HG02610 (cell line): ENCODE measurements around the gene SRL.
A peak's percentile ranks its signal among the peaks of the same experiment; 100 is the strongest.
"Not testable (repeated sequence)": the region's sequence is repeated elsewhere in the genome, so short reads cannot be mapped to it uniquely, and the experiment has no call there.

Experiments
- ATAC-seq: cut with Tn5 transposase; IDR thresholded peaks from one replicate; pipeline ENCODE4 v1.9.1; 2021; ENCODE audit warnings: mild to moderate bottlenecking, moderate library complexity; ENCODE audit not compliant: unreplicated experiment

The SRL gene

DNA sequence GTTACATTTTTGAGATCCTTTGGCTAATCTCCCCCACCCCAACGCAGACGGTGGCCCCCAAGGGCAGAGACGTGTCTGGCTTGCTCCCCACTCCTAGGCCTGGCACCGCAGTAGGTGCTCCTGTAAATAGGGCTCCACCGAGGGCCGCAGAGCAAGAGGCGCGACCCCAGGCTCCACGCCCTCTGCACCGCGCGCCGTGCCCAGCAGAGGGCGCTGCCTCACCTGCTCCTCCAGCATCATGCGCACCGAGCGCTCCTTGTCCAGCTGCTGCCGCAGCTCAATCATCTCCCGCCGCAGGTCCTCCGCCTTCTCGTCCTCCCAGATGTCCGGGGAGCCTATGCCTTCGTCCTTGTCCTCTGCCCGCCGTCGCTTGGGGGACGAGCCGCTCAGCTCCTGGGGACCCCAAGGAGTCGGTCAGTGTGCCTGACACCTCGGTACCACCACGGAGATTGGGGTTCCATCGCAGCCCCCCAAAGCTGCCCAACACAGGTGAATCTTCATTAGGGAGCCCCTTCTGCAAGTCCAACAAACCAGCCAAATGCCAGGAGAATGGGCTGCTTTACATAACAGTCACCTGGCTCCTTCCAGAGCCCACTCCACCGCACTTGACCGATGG, 19.8 kb upstream of the SRL start:
- no peak for ATAC-seq

DNA sequence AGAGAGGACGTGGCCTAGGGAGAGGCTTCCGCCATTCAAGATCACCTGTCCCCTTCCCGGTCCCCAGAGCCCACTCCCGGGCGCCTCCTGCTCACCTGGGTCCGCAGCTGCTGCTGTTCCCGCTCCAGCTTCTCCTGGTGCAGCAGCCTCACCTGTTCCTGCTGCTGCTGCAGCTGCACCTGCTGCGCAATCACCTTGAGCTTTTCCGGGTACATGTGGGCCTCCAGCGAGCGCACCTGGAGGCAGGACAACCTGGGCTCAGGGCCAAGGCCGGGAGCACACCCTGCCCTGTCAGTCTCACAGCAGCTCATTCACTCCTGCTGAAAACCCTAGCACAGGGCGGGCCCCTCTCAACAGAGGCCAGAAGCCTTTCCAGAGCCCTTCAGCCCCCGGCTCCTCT, 18.5 kb upstream of the SRL start:
- ATAC-seq: no peak

DNA sequence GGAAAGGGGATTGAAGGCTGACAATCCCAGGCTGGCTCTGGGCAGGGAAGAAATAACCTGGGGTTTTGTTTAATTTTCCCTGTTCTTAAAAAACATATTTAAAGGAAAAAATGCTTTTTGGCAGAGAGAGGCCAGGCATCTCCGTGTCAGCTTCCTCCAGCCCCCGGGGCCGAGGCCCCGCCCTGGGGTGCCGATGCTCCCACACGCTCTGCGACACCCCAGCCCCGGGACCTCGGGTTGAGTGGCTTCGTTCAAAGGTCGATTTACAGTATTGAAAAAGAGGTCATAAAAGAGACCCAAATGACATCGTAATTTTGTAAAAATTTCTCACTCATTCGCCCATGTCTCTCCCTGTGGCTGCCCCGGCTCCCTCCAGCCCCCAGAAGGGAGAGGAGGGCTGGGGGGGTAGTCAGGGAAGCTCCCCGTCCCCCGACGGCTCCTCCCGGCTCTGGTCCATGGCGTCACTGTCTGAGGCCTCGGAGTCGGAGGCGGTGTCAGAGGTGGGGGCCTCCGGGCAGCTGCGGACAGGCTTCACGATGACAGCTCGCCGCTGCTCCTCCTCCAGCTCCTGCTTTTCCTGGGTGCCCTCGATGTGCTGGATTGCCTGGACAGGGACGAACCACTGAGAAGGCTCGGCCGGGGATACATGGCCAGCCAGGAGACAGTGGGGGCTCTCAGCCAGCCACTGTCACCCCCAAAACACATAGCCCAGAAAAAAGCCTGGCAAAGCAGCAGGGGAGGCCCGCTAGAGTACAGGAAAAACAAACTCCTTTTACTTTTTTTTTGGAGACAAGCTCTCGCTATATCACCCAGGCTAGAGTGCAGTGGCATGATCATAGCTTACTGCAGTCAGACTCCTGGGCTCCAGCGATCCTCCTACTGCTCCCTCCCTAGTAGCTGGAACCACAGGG, 16.0 kb upstream of the SRL start:
- ATAC-seq: no peak

DNA sequence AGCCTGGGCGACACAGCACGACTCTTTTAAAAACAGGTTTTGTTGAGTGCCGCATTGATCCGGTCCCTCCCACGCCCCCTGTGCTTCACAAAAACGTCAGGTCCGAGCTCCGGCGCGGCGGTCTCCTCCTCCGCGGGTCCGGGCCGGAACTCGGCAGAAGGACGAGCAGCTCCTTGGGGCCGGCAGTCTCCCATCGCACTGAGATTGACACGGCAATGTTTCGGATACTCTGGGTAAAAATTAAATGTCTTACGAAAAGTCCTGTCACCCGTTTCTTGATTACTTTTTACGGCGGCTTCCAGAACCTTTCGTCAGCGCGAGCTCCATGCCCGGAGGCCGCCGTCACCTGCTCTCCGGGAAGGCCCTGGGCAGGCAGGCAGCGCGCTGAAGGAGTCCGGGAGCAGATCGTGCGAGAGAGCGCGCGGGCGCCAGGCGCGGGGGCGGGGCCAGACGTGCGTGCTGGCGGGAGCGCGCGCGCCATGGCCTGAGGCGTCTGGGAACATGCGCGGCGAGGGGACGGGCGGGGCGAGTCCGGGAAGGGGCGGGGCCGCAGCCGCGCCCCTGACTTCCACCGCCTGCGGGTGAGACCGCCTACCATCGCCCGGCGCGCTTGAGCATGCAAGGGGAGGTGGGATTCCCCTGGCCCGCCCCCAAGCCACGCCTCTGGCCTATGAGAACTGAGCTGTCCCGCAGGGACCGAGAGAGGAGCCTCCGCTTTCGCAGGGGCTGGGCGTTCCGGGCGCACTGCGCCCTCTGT, 11.7 kb upstream of the SRL start:
- ATAC-seq: peak; percentile 95

DNA sequence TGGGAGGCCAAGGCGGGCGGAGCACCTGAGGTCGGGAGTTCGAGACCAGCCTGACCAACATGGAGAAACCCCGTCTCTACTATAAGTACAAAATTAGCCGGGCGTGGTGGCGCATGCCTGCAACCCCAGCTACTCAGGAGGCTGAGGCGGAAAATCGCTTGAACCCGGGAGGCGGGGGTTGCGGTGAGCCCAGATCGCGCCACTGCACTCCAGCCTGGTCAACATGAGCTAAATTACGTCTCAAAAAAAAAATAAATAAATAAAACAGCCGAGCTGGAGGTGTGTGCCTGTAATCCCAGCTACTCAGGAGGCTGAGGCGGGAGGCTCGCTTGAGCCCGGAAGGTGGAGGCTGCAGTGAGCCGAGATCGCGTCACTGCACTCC, 11.1 kb upstream of the SRL start:
- not testable (repeated sequence) for ATAC-seq

DNA sequence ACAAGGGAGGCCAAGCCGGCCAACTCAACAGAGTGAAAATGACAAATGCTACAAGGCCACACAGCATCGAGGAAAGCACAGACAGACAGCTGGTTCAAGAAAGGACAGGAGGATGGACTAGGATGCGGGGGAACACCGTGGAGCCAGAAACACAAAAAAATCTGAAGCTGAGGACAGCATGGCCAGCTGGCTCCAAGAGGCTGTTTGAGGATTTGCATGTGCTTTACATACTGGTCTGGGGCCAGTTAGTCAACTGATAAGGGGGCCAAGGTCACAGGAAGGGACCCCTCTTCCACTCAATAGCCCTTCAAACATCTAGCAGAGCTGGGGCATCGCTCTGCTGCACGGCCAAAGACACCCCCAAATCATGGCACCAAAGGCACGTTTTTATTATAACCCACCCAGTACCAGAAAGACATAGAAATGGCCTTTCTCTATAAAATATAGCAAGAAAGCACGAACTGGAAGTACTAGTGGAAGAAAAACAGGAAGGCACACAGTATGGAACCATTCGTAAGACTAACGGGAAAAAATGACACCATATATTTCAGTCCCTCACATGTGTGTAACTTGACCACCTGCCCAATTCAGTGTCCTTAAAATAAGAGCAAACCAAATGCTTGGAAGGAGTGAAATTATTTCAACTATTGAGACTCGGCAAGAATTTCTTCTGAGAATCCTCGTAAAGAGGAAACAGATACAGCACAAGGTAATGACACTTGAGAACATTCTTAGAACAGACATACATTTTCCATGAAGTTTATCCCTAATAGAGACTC, 7.8 kb upstream of the SRL start:
- ATAC-seq: no peak

DNA sequence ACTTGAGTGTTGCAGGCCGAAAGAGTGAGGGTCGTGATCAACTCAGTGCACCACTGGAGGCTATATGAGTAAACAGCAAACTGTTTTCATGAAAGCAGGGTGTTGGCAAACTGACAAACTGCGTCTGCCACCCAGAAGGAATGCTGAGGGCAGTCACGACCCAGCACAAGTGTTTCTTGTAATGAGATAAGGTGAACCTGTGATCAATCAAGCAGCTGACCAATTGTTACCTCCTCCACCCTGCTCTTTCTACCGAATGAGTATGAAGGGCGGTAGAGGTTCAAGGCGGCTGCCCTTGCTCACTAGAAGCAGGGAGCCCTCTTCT, 5.5 kb upstream of the SRL start:
- no peak for ATAC-seq

DNA sequence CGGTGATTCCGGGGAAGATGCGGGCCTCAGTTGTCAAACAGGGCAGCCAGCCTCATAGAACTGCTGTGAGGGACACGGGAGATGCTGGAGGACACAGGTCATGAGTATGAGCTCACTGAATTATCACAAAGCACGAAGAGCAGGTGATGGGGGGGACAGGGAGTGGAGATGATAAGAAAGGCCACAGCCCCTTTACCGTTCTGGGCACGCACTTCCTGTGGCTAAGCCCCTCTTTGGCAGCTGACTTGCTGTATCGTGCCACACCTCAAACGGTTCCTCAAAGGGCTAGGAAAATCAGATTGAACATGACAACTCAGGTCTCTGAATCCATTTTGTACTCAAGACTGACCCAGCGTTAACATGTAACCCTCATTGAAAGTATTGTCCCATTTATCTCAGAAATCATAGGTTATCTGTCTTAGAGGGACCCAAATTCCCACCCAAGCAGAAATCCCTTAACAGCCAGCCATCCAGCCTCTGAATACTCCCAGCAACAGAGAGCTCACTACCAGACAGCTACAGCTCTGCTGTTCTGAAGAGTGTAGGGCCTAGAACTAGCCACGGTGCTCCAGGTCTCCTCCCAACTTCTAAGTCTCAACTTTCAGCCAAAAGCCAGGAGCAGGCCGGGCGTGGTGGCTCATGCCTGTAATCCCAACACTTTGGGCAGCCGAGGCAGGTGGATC, 5.0 kb upstream of the SRL start:
- ATAC-seq: no peak

DNA sequence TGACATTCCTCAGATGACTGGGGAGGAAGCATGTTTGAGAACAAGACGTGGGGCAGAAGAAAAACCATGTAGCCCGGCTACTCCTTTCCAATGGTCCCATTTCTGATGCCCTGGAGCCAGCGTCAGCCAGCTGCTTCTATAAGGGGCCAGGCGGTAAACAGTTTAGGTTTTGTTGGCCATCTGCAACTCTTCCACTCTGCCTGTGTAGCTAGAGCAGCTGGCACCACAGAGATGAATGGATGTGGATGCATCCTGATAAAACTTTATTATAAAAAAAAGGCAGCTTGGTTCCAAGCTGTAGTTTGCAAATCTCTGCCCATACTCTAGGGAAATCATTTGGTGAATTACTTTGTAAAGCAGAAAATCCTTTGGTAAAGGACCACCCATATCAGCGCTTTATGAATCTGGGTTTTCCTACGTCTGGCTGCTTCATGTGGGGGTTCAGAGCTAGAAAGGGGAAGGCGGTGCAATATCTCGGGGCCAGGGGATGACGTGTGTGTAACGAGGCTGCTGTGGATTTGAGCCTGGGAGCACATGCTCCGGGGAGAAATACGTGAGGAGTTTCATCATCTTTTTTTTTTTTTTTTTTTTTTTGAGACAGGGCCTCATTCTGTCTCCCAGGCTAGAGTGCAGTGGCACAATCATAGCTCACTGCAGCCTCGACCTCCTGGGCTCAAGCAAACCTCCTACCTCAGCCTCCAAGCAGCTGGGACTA, 3.4 kb upstream of the SRL start:
- ATAC-seq: no peak

DNA sequence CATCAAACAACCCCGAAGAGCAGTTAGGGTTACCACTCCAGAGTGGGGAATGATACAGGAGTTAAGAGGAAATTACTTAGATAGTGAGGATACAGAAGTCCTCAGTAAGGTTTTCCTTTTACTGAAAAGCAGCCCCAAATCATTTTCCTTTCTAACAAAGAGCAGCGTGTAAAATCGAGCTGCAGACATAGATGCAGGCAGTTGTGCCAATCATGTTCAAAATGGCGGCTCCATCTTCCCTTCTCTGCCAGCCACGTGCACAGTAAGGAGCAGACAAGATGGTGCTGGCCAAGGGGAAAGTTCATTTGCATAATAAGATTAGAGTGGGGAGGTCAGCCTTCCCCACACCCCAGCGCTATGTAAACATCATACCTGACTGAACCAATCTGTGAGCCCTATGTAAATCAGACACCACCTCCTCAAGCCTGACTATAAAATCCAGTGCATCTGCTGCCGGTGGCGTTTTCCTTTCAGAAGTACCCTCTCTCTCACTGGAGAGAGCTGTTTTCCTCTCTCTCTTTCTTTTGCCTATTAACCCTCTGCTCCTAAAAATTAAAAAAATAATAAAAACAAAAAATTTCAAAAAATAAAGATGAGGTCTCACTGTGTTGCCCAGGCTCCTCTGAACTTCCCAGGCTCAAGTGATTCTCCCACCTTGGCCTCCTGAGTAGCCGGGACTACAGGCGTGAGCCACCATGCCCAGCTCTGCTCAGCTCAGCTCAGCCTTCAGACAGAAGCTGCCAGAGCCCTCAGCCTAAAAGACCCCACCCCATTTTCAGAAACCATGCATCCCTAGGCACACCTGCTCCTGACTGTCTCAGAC, 2.6 kb upstream of the SRL start:
- no peak for ATAC-seq

DNA sequence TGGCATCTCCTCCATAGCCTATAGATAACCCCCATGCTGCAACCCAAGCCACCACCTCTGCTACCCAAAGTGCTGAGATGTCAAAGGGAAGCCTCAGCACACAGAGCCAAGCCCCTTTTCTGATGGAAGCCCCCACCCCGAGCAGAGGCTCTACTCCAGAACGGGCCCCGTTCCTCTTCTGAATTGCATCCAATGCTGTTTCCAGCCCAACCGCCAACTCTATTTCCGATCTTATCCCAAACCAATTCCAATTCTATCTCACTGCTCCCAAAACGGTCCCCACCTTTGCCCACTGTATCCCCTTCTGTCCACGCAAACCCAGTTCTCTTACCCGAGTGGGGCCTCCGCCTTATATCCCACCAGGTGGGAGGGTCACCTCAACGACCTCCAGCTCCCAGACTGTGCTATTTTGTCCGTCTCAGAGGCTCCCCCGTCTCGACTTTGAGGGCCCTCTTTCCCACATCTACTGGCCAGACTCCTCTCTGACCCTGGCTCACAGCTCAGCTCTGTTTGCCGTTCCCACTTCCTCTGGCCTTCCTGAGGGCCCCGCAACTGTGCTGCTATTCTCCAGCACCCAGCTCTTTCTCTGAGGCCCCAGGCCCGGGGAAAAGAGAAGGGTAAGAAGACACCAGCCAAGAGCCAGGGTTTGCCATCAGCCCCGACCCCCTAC, 487 bp downstream of the SRL start:
- ATAC-seq: no peak

DNA sequence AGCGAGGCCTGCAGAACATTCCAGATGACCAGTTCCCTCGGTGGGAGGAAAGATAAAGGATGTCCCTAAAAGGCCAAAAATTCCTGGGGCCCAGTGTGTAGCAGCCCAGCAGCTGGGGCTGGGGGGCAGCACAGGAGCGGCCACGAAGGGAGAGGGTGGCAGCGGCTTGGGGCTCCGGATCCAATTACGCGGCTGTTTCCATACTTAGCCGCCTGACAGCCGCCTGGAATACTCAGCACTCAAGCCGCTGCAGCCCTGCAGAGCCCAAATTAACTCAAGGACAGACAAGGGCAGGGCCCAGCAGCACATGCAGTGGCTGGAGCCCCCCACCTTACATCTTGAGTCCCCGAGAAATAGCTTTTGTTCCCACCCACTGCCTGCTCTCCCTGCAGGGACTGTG, 1.3 kb downstream of the SRL start:
- ATAC-seq: no peak

DNA sequence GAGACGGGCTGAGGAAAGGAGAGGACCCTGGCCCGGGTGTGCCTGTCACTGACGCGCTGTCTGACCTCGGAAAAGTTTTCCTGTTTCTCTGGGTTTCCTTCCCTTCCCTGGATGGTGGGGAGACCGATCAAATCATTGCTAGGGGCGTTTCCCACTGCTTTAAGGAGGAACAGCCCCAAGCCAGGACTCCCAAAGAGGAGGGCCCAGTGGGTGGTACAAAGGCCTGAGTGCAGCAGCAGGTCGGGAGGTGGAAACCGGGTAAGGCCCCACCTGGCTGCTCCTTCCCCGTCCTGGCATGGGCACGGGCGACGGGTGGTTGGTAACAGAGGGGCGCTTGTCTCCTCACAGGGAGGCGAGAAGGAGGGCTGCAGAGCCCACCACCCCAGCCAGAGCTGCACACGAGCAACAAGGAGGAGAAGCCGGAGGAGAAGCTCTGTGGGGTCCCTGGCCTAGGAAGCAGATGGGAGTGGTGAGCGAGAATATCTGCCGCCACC, 2.2 kb downstream of the SRL start:
- no peak for ATAC-seq

DNA sequence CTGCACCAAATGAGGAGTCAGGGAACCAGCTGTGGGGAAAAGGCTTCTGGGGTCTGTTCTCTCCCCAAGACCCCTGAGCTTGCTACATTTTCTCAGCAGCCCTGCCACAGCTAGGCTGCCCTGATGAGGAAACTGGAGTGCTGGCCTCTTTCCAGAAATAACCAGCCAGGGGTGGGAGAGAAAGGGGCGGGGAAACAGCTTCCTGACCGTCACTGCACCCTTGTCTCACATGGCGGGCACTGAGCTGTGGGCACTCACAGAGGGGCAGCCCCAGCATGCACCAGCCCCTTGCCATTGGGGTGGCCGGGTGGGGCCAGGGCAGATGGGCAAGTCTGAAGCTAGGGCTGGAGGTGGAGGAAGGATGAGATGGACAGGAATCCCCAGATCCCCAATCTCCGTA, 2.9 kb downstream of the SRL start:
- no peak for ATAC-seq

DNA sequence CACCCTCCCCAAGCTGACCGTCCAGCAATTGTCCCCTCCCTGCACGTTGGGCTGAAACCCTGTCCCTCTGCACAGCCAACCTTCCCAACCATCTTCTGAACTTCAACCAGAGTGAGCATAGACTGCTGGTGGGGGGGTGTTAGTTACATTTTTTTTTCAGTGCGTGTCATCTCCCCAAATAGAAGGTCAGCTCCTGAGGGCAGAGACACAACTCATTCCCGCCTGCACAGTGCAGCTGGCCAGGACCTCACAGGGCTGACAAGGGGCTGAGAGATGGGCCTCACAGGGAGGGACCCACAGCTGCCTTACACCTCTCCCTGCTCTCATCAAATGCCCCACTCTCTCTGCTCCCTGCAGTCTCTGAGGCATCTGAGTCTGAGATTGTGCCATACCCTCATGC, 8.4 kb downstream of the SRL start:
- no peak for ATAC-seq

DNA sequence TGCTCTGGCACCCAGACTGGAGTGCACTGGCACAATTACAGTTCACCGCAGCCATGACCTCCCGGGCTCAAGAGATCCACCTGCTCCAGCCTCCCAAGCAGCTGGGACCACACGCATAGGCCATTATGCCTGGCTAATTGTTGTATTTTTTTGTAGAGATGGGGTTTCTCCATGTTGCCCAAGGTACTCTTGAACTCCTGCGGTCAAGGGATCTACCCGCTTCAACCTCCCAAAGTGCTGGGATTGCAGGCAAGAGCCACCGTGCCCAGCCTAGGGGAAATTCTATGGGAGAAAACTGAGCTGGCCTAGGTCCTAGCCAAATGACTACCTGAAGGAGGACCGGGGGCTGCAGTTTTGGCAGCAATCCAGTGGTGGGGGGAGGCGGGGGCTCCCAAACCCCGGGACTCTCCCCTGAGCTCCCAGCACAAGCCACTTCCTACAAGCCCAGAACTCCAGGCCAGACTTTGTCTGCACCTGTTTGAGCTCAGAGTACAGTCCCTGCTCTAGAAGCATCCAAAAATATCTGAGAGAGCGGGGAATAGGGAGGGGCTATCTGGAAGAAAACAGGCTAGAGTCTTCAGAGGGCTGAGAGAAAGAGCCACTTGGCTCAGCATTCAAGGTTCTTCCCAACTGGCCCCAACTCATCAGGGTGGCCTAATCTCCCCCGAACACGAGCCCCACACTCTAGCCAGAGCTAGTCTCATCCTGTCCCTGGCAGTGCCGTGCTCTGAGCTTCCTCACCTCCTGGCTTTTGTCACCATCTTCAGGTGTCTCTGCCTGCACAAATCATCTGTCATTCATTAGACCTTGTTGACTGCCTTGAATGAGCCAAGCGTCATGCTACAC, 9.1 kb downstream of the SRL start:
- ATAC-seq: no peak

DNA sequence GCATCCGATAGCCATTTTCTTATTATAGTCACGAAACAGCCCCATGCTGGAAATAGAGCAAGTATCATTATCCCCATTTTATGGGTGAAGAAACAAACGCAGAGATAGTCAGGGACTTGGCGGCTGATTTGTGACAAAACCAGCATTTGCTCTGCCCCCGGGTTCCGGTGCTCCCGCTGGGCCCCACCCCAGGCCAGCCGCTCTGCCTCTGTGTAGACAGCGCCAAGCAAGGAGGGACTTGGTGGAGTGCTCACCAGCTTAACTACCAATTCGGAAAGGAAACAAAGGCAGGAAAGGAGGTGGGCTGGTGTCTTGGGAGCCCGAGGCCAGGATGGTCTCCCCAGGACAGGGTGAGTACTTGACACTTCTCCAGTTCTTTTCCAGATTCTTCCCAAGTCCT, 10.0 kb downstream of the SRL start:
- no peak for ATAC-seq

DNA sequence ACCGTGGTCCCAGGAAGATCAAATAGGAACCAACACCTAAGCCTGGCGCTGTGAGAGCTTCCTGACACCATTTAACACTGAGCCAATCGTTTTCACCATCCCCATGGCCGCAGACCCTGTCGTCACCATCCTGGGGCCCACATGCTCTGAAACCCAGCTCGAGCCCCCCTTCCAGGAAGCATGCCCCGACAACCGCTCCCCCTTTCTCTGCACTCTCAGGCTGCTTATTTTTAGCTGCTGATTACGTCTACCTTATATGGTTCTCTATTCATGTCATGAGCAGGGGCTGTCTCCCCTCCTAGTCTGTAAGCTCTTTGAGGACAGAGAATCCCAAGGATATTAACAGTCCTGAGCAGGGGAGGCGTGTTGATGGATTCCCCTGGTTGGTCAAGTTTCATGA, 10.5 kb downstream of the SRL start:
- ATAC-seq: no peak
